Astrocyte (in vitro differentiated cells and primary cell): Measurements from ENCODE around the gene SCML2. TPM values are rescaled to one million over a fixed set of nuclear protein-coding genes. Genes with fewer than 3 reads are reported as not detected.
"Not testable (repeated sequence)": the region's sequence is repeated elsewhere in the genome, so short reads cannot be mapped to it uniquely, and the experiment has no call there.

Source experiments
- DNase-seq: peaks from one replicate; pipeline ENCODE4 v3.0.0-alpha.2; 2010; ENCODE audit warnings: low read depth
- FAIRE-seq: peaks from 2 replicates; lab custom pipeline; 2011; peaks lifted over from hg19 to GRCh38; lab: Jason Lieb, UNC
- H2AFZ ChIP-seq: 2 replicates; pipeline ENCODE4 v1.6.0; 2012; ENCODE audit warnings: low read depth, low read length, inconsistent platforms
- H3K27ac ChIP-seq: 2 replicates; pipeline ENCODE4 v1.5.1; 2011; ENCODE audit warnings: low read depth, low read length, inconsistent platforms
- H3K27me3 ChIP-seq: 2 replicates; pipeline ENCODE4 v1.6.0; 2011; ENCODE audit warnings: low read length, inconsistent platforms; ENCODE audit not compliant: insufficient read depth
- H3K36me3 ChIP-seq: 2 replicates; pipeline ENCODE4 v1.5.1; 2011; ENCODE audit warnings: low read length, inconsistent platforms; ENCODE audit not compliant: insufficient read depth
- H3K4me1 ChIP-seq: 2 replicates; pipeline ENCODE4 v1.5.1; 2011; ENCODE audit warnings: low read length, inconsistent platforms; ENCODE audit not compliant: insufficient read depth
- H3K4me2 ChIP-seq: 2 replicates; pipeline ENCODE4 v1.6.0; 2012; ENCODE audit warnings: low read length, inconsistent platforms
- H3K4me3 ChIP-seq: 2 replicates; pipeline ENCODE4 v1.5.1; 2011; ENCODE audit warnings: low read depth, mild to moderate bottlenecking, low read length, inconsistent platforms; ENCODE audit not compliant: insufficient read depth
- H3K79me2 ChIP-seq: 2 replicates; pipeline ENCODE4 v1.6.0; 2012; ENCODE audit warnings: mild to moderate bottlenecking, low read length, inconsistent platforms; ENCODE audit not compliant: insufficient read depth
- H3K9ac ChIP-seq: 2 replicates; pipeline ENCODE4 v1.6.0; 2012; ENCODE audit warnings: mild to moderate bottlenecking, low read length, inconsistent platforms
- H3K9me3 ChIP-seq: 2 replicates; pipeline ENCODE4 v1.5.1; 2012; ENCODE audit warnings: low read depth, mild to moderate bottlenecking, low read length, inconsistent platforms; ENCODE audit not compliant: insufficient read depth
- H4K20me1 ChIP-seq: 2 replicates; pipeline ENCODE4 v1.6.0; 2012; ENCODE audit warnings: low read length, inconsistent platforms; ENCODE audit not compliant: insufficient read depth
- H3K27ac Mint-ChIP-seq: one replicate; pipeline ENCODE4 v1.8.0; 2021; ENCODE audit warnings: mild to moderate bottlenecking, mixed read lengths; ENCODE audit not compliant: unreplicated experiment
- H3K27me3 Mint-ChIP-seq: one replicate; pipeline ENCODE4 v1.8.0; 2021; ENCODE audit warnings: low read depth, mixed read lengths; ENCODE audit not compliant: unreplicated experiment
- H3K36me3 Mint-ChIP-seq: one replicate; pipeline ENCODE4 v1.8.0; 2021; ENCODE audit warnings: low read depth, mixed read lengths; ENCODE audit not compliant: unreplicated experiment
- H3K4me1 Mint-ChIP-seq: one replicate; pipeline ENCODE4 v1.8.0; 2021; ENCODE audit warnings: low read depth, mixed read lengths; ENCODE audit not compliant: unreplicated experiment
- H3K4me3 Mint-ChIP-seq: one replicate; pipeline ENCODE4 v1.8.0; 2021; ENCODE audit warnings: mild to moderate bottlenecking, moderate library complexity, mixed read lengths; ENCODE audit not compliant: unreplicated experiment
- H3K9me3 Mint-ChIP-seq: one replicate; pipeline ENCODE4 v1.8.0; 2021; ENCODE audit warnings: mild to moderate bottlenecking, mixed read lengths; ENCODE audit not compliant: unreplicated experiment
- EZH2 ChIP-seq: IDR thresholded peaks from 2 replicates; pipeline ENCODE4 v1.6.1; 2012; ENCODE audit warnings: mild to moderate bottlenecking, low read length, inconsistent platforms; ENCODE audit not compliant: insufficient read depth
- total RNA-seq: library from RNA; stranded (reverse); gene quantifications from 2 replicates; pipeline ENCODE4 v1.2.1, GENCODE V29; 2021
- TF ChIP-seq, protein P1 (sequence below): IDR thresholded peaks from 2 replicates; pipeline ENCODE4 v1.5.1; 2011; ENCODE audit warnings: low read depth, mild to moderate bottlenecking, inconsistent platforms, low read length, moderate library complexity; ENCODE audit not compliant: insufficient read depth

Gene SCML2
- total RNA-seq, 1 donor from 2014 or later = 1.2 TPM

DNA sequence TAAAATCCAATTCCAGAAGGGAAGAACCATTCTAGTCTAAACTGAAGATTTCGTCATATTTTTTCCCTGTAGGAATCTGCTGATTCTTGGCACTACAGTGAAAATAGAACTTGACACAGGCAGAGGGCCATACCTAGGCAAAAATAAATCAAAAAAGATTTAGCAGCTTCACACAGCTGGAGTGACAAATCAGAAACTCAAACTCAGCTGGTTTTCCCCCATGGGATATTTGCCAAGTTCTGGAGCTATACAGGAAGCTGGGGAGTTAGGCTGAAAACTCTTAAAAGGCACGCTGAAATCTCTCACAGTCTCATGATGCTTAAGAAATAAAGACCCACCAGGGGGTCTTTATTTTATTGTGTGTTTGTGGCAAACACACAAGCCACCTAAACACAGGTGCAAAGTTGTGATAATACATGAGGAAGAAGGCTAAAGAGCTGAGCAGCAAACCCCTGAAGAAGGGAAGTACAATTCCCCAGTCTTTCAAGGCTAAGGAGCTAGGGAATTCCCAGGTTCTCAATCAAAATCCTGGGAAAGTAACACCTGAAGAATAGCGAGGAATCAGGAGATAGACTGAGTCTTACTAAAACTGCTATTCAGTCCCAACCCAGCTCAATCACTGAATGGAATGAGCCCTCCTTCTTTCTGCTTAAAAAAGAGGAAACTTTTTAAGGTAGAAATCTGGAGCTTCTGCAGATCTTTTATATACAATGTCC, 101.7 kb downstream of the SCML2 start:
- H3K9me3 Mint-ChIP-seq = no peaks in the 10 kb centered on the region
- no peaks in the 10 kb centered on the region for H3K4me1 Mint-ChIP-seq
- FAIRE-seq (peak; percentile 41), DNase-seq (no peak)
- H3K79me2 ChIP-seq = no peaks in the 10 kb centered on the region
- no peak overlapping the region for H3K27ac ChIP-seq
- H3K9ac ChIP-seq = no peak overlapping the region
- no peak overlapping the region for H3K4me2 ChIP-seq
- no peak for TF ChIP-seq EZH2
- TF ChIP-seq, protein P1, sequence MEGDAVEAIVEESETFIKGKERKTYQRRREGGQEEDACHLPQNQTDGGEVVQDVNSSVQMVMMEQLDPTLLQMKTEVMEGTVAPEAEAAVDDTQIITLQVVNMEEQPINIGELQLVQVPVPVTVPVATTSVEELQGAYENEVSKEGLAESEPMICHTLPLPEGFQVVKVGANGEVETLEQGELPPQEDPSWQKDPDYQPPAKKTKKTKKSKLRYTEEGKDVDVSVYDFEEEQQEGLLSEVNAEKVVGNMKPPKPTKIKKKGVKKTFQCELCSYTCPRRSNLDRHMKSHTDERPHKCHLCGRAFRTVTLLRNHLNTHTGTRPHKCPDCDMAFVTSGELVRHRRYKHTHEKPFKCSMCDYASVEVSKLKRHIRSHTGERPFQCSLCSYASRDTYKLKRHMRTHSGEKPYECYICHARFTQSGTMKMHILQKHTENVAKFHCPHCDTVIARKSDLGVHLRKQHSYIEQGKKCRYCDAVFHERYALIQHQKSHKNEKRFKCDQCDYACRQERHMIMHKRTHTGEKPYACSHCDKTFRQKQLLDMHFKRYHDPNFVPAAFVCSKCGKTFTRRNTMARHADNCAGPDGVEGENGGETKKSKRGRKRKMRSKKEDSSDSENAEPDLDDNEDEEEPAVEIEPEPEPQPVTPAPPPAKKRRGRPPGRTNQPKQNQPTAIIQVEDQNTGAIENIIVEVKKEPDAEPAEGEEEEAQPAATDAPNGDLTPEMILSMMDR = no peak
- no peaks in the 10 kb centered on the region for H3K27me3 Mint-ChIP-seq
- H3K36me3 ChIP-seq = no peaks in the 10 kb centered on the region
- no peaks in the 10 kb centered on the region for H3K4me1 ChIP-seq
- no peaks in the 10 kb centered on the region for H3K27me3 ChIP-seq
- no peaks in the 10 kb centered on the region for H3K9me3 ChIP-seq
- H4K20me1 ChIP-seq = no peaks in the 10 kb centered on the region
- H3K36me3 Mint-ChIP-seq = no peaks in the 10 kb centered on the region
- H2AFZ ChIP-seq = no peak overlapping the region
- no peak overlapping the region for H3K4me3 ChIP-seq
- H3K27ac Mint-ChIP-seq = no peak overlapping the region
- no peak overlapping the region for H3K4me3 Mint-ChIP-seq

DNA sequence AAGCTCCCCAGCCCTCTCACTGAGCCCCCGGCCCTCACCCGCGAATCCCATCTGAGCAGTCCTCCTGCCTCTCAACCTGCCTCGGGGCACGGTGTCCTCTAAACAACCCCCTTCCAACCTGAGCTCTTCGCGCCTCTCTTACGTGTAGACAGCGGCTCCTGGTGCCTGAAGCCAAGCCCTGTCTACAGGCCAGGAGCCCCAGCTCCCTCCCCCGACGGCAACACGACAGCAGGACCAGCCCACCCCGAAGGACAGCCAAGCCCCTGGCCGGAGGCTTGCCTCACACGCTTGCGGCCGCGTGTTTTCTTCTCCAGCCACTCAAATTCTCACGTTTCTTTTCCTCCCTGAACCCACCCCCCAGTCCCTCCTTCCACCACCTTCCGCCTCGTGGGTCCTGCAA, 124.8 kb downstream of the SCML2 start:
- H3K9ac ChIP-seq, H3K36me3 Mint-ChIP-seq, H2AFZ ChIP-seq, FAIRE-seq, H3K9me3 Mint-ChIP-seq, H3K27me3 Mint-ChIP-seq, H3K27ac ChIP-seq, H4K20me1 ChIP-seq, H3K27ac Mint-ChIP-seq, H3K4me2 ChIP-seq, H3K36me3 ChIP-seq, H3K4me3 Mint-ChIP-seq, H3K4me1 Mint-ChIP-seq, H3K27me3 ChIP-seq, H3K4me1 ChIP-seq, H3K4me3 ChIP-seq, H3K9me3 ChIP-seq, H3K79me2 ChIP-seq, DNase-seq: not testable (repeated sequence)

DNA sequence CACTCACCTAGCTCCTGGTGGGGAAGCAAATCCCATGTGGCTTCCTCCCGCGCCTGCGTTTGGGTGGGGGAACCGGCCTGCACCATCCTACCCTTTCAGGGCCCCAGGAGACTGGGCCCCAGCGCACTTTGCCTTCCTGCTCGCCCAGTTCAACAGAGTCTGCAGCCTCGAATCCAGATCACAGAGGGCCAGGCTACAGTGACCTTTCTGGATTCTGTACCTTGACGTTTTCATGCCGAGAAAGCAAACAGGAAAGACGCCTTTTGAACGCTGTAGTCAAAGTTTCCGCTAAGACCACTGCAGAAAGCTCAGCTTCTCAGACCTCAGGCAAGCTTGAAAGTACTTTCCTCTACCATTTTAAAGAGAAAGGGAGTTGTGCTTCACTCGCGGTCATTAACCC, 126.4 kb downstream of the SCML2 start:
- Histone ChIP-seq H3K36me3 (no peaks in the 10 kb centered on the region), H3K4me1 (no peaks in the 10 kb centered on the region), H3K9me3 (no peaks in the 10 kb centered on the region), H4K20me1 (no peaks in the 10 kb centered on the region), H2AFZ (no peak overlapping the region), H3K4me3 (no peak overlapping the region), H3K79me2 (no peaks in the 10 kb centered on the region), H3K27ac (no peak overlapping the region), H3K4me2 (no peak overlapping the region), H3K9ac (no peak overlapping the region), H3K27me3 (no peaks in the 10 kb centered on the region)
- Mint-ChIP-seq H3K36me3 (no peaks in the 10 kb centered on the region), H3K4me1 (no peaks in the 10 kb centered on the region), H3K9me3 (no peaks in the 10 kb centered on the region), H3K27me3 (peaks cover 3% of the 10 kb centered on the region), H3K27ac (no peak overlapping the region), H3K4me3 (no peak overlapping the region)
- TF ChIP-seq, protein P1 = no peak
- no peak for TF ChIP-seq EZH2
- DNase-seq (no peak), FAIRE-seq (no peak)
